Left lobe of liver (tissue), 2 donors: ENCODE results near the gene GNAI3. TPM values are rescaled to one million over a fixed set of nuclear protein-coding genes. Genes with fewer than 3 reads are reported as not detected.

Experiments
- ATAC-seq: fragments of 200-7000 bp; cut with Tn5 transposase; one replicate; pipeline ENCODE4 v1.9.1; 2020; ENCODE audit warnings: mild to moderate bottlenecking, moderate library complexity
- DNase-seq: peaks from one replicate; pipeline ENCODE4 v3.0.0-alpha.2; 2020; ENCODE audit warnings: low spot score
- total RNA-seq: library from RNA; stranded (reverse); gene quantifications from one replicate; pipeline ENCODE4 v1.2.1, GENCODE V29; 2021
- donor health status: DM: no; HTN: no; CAD: no; lungs with moderate emphysema.
- donor health status: DM: no; HTN: yes; CAD: no.

The GNAI3 gene
- total RNA-seq, 1 donor from 2014 or later, result 2.5 TPM

DNA sequence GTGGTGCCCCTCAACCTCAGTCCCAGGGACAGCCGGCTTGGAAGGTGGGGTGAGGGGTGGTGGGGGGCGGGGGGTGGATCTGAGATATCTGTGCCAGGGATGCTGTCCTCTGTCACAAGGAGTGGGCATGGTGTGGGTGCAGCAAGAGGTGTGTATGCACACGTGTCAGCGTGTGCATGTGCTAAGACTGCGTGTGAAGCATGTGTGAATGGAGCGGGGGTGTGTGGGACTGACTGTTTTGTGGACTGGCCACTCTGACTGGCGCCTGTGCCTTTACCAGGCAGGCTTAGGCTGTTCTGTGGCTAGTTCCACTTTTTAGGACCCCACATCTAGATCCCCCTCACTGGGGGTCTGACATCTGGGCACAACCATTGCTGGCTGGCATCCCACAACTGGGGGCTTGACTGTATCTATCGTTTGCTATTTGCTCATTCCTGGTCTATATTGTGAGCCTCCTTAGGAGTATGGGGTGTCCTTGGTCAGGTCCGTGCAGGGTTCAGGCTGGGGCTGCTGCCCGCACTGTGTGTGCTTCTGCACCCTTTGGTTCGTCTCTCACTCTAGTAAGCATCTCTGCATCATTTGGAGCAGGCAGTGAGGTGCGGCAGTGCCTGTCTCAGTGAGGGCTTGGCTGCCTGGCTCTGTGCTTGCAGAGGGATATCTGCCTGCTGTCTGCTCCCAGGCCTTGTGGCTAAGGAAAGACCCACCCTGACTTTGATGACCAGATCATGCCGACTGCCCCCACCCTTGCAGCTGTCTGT lies 73.1 kb downstream of the GNAI3 start:
- ATAC-seq (no peak), DNase-seq (peak; percentile 46)

DNA sequence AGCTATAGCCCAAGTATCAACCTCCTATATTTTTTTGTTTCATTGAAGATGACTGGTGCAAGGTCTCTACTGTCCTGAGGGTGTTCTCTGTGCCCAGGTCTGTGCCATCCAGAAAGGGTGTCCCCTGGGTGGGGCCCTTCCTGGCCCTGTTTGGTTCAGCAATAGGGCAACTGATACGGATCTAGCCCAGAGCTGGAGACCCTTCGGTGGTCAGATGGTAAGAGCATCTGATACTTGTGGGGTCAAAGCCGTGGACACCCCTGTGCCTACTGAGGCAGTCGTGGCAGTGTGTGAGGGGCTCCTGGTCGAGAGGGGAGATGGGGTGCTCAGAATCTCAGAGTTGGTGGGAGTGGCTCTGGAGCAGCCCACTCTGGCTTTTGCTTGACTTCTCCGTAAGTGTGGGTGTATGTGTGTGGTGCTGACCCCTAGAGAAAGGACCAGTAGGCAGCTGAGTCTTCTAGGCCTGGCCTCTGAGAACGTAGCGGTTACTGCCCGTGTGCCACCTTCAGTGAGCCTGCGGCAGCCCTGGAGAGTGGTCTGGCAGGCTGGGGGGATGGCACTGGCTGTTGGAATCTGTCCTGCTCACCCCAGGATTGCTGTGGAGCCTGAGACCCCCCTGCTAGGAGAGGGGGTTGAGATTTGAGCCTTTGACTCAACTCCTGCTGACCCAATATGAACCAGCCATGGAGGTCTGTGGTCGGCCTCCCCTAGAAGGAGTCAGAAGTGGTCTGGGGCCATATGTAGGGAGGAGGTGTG lies 73.9 kb downstream of the GNAI3 start:
- DNase-seq, result peak; percentile 44
- no peak for ATAC-seq

DNA sequence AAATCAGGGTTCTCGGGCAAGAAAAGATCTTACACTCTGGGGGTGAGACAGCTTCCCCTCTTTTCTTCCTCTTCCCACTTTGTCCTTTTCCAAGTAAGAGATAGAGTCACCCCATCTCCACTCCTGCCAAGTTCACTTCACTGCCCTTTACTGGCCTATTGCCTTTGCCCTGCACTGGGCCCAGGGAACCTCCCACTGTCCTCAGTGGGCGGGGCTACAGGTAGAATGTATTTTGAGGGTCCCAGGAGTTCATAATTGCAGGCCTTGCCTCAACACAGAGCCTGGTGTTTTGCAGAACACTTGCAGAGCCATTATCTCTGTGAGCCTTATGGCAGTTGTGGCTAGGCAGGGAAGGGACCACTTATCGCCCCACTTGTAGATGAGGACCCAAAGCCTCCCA lies 74.5 kb downstream of the GNAI3 start:
- DNase-seq (peak; percentile 48), ATAC-seq (no peak)

DNA sequence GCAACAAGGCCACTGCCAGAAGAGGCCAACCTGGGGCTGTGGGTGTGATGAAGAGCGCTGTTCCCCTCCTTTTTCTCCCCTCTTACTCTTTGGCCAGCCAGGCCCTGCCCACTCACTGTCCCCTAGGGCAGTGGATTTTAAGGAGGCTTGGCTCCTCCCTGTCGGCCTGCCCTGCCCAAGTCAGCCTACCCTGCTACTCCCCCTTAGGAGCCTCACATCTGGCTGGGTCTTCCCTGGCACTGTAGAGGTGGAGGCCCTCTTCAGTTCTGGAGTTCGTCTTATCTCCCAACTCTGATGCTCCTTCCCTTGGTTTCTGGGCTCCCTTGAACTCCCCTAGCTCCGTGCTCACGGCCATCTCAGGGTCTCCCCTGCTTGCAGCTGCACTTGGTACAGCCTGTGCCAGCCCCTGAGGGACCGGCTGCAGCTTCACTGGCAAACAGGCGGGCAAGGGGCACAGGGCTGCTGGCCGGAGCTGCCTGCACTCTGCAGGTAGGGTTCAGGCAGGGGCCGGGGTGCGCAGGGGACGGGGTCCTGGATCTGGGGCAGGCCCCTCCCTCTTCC lies 75.3 kb downstream of the GNAI3 start:
- no peak for ATAC-seq
- peak; percentile 43 for DNase-seq

DNA sequence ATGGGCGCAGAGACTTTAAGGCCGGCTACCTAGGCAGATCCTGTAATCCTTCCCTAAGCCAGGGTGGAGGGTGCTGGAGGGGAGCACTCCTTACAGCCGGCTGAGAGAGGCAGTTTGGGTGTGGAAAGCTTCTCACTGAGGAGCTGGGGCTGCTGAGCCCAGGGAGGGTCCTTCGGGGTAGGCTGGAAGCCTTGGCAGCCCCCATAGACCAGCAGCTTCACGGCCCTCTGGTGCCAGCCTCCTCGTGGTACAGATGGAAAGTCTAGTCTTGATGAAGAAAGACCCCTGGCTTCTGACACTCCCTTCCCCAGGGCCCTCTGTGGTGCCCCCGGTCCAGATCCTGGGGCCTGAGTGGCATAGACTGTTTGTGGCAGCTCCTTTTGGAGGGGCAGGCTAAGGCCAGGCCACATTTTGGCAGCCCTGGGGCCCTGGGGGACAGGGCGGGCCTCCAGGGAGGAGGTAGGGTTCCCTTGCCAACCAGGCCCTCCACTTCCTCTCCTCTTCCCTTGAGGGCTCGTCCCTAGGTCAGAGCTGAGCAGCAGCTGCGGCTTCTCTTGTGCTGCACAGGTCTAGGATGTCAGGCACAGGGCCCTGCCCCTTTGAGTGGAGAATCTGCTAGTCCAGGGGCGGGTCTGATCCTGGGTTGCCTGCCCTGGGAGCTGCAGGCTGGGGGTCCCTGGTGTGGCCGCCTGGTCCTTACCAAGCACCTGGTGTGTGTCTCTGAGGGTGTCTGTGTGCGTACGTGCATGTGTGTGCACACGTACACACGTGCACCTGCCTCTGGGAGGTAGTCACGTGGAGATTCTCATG lies 76.0 kb downstream of the GNAI3 start:
- no peak for DNase-seq
- no peak for ATAC-seq

- ATAC-seq, result no peak
- DNase-seq, result no peak
Measured at GRCh38 chr1:109625176-109625575, 76.8 kb downstream of the GNAI3 start.

GRCh38 chr1:109625601-109626560 lies 77.5 kb downstream of the GNAI3 start:
- DNase-seq (no peak), ATAC-seq (no peak)

DNA sequence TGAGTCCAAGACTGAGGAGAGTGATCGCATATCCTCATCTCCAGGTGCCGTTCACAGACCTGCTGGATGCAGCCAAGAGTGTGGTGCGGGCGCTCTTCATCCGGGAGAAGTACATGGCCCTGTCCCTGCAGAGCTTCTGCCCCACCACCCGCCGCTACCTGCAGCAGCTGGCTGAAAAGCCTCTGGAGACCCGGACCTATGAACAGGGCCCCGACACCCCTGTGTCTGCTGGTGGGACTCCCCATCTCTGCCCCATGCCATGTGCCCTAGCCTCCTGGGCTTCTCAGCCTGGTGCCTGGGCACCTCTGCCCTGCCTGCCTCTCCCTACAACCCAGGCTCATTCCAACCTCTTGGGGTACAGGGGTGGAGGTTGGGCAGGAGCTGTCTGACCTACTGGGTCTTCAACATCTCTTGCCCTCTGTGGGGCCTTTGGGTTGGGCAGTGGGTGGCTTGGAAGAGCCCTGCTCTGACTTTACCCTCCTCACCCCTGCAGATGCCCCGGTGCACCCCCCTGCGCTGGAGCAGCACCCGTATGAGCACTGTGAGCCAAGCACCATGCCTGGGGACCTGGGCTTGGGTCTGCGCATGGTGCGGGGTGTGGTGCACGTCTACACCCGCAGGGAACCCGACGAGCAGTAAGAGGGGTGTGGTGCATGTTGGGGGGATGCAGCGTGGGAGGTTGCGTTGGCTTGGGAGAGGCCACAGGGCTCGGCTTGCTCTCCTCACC lies 78.4 kb downstream of the GNAI3 start:
- no peak for DNase-seq
- ATAC-seq, result no peak

DNA sequence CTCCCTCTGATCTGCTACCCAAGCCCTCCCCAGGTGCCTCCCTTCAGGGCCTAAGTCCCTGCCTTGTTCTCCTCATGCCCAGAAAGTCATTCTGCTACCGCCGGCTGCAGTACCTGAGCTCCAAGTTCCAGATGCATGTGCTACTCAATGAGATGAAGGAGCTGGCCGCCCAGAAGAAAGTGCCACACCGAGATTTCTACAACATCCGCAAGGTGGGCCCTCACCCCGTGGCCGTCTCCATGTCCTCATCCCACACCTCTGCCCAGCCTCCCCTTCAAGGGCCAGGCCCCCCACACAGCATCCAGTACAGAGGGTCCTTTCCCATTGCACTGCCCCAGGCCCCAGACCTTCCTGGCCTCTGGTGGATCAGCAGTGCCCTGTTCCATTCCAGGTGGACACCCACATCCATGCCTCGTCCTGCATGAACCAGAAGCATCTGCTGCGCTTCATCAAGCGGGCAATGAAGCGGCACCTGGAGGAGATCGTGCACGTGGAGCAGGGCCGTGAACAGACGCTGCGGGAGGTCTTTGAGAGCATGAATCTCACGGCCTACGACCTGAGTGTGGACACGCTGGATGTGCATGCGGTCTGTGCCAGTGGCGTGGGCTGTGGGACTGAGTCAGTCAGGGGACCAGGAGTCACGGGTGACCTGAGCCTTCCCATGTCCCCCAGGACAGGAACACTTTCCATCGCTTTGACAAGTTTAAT lies 79.4 kb downstream of the GNAI3 start:
- ATAC-seq, result no peak
- no peak for DNase-seq

GRCh38 chr1:109628540-109629321 lies 80.3 kb downstream of the GNAI3 start:
- peak; percentile 10 for ATAC-seq
- DNase-seq, result no peak

- ATAC-seq, result no peak
Measured at GRCh38 chr1:109629372-109630030, 81.1 kb downstream of the GNAI3 start.

GRCh38 chr1:109630081-109630897 lies 81.9 kb downstream of the GNAI3 start:
- DNase-seq (no peak), ATAC-seq (peak; percentile 25)

More at GRCh38 chr1:109629372-109630030, 81.1 kb downstream of the GNAI3 start:
- no peak for DNase-seq

DNA sequence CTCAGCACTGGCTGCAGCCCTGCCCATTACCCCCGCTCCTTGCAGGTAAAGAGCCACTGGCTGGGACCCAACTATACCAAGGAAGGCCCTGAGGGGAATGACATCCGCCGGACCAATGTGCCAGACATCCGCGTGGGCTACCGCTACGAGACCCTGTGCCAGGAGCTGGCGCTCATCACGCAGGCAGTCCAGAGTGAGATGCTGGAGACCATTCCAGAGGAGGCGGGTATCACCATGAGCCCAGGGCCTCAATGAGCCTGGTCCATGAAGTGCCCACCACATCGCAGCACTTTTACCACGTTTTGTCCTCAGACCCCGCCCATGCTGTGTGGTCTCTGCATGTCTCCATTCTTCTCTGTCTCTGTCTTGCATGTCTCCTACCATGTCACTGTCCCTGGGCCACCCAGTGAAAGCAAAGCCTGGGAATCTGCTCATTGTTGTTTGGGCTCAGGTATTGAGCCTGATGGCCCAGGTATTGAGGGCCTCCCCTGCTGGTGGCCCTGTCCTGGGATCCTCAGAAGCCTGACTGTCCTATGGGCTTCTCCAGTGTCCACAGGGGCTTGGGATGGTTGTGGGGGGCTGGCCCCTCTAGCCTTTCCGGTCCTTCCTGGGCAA lies 82.6 kb downstream of the GNAI3 start:
- no peak for ATAC-seq
- no peak for DNase-seq

- DNase-seq (no peak), ATAC-seq (no peak)
Measured at GRCh38 chr1:109631513-109632505, 83.4 kb downstream of the GNAI3 start.
